Vagina (tissue), 2 donors: ENCODE data around the gene ANKS4B. TPM values are rescaled to one million over a fixed set of nuclear protein-coding genes. Genes with fewer than 3 reads are reported as not detected.

Experiments used
- DNase-seq, 2 donors: peaks; one replicate each; pipeline ENCODE4 v3.0.0-alpha.2; 2017; ENCODE audit errors: extremely low spot score in 2 of 2
- H3K27ac ChIP-seq: fragments of 200-600 bp; sonication (generic); one replicate; pipeline ENCODE4 v1.5.1; 2019
- H3K27me3 ChIP-seq: fragments of 200-600 bp; sonication (generic); one replicate; pipeline ENCODE4 v1.5.1; 2019
- H3K36me3 ChIP-seq, 2 donors: fragments of 200-600 bp; sonication (generic); one replicate each; pipeline ENCODE4 v1.5.1; 2017 to 2019
- H3K4me1 ChIP-seq: fragments of 200-600 bp; sonication (generic); one replicate; pipeline ENCODE4 v1.5.1; 2019
- H3K4me3 ChIP-seq, 2 donors: fragments of 200-600 bp; sonication (generic); 1 replicate in 1 of 2; 2 replicates in 1 of 2; pipeline ENCODE4 v1.5.1; 2016 to 2019
- H3K9me3 ChIP-seq: fragments of 200-600 bp; sonication (generic); one replicate; pipeline ENCODE4 v1.5.1; 2019
- POLR2A ChIP-seq, 2 donors: fragments of 450-650 bp; IDR thresholded peaks; one replicate each; pipeline ENCODE4 v1.6.1; 2017; ENCODE audit warnings: antibody characterized with exemption in 2 of 2, mild to moderate bottlenecking in 2 of 2, moderate library complexity in 2 of 2
- POLR2AphosphoS5 ChIP-seq, 2 donors: sonication (generic); formaldehyde crosslinking; IDR thresholded peaks; one replicate each; pipeline ENCODE4 v1.9.0; 2017; ENCODE audit warnings: antibody characterized with exemption in 2 of 2, mild to moderate bottlenecking in 2 of 2, low read depth in 1 of 2; ENCODE audit not compliant: insufficient read depth in 1 of 2
- intact Hi-C: fragments of 100-400 bp; cut with DNase I; formaldehyde crosslinking; loops from one replicate; pipeline ENCODE4 v1.15.1; 2023
- total RNA-seq: library from RNA; depleted of rRNA; stranded (reverse); fragments of >200 nt; gene quantifications from one replicate; pipeline ENCODE4 v1.2.3, GENCODE V29; 2016
- TF ChIP-seq, protein P1 (sequence below), 3 experiments: fragments of 450-650 bp in 2 of 3; fragments of 200-600 bp in 1 of 3; sonication (generic) in 1 of 3; IDR thresholded peaks; one replicate each; pipeline ENCODE4 v1.5.1; 2017 to 2019; ENCODE audit warnings: antibody characterized with exemption in 3 of 3, mild to moderate bottlenecking in 2 of 3, moderate library complexity in 2 of 3

ANKS4B gene
- total RNA-seq, 1 donor from 2014 or later = not detected

DNA sequence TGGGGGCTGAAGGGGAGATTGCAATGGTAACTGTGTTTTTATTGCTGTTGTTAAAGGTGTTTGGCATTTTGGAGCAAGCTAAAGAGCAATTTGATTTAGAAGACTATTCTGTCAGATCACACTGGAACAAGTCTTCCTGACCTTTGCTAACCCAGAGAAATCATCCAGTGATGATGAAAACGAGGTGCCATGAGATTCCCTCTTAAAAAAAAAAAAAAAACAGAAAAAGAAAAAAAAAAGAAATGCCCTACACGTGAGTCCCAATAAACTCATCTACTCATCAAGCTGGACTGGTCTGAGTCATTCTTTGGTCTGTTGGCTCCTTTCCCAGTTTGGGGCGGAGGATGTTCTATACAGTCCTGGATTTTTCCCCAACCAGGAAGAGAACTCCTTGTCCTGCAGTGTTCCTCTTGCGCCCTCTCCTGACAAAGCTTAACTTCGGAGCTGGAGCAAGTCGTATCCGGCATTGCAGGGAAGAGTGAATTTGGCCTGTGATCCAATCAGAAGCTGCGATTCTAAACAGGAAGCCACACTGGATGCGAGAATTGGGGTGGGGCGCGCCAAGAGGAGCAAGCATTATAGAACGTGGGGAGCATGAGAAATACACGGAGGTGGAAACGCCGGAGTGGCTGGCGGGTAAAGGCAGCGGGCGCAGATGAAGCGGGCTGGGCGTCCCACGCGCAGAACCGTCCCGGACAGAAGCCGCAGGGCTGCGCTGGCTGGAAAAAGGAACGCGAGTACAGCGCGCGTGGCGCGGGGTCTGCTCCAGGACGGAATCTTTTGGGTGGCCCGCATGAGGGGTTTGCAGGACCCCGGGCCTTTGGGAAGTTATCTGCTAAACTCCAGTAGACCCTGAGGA is 67.0 kb downstream of the ANKS4B start:
- intact Hi-C loops = loop anchor here (5.0 to 10.0 kb wide), 2 partner anchors 116 to 143 kb away; partner anchors contain the start of gene LDAF1
- no peaks in the 10 kb centered on the region for H3K27me3 ChIP-seq
- DNase-seq = peak in 1 of 2 donors; percentile 100
- H3K36me3 ChIP-seq = no peaks in the 10 kb centered on the region
- peak overlapping the region; percentile 94 for H3K27ac ChIP-seq
- peaks cover 20% of the 10 kb centered on the region for H3K4me1 ChIP-seq
- H3K9me3 ChIP-seq = no peaks in the 10 kb centered on the region
- TF ChIP-seq, protein P1, sequence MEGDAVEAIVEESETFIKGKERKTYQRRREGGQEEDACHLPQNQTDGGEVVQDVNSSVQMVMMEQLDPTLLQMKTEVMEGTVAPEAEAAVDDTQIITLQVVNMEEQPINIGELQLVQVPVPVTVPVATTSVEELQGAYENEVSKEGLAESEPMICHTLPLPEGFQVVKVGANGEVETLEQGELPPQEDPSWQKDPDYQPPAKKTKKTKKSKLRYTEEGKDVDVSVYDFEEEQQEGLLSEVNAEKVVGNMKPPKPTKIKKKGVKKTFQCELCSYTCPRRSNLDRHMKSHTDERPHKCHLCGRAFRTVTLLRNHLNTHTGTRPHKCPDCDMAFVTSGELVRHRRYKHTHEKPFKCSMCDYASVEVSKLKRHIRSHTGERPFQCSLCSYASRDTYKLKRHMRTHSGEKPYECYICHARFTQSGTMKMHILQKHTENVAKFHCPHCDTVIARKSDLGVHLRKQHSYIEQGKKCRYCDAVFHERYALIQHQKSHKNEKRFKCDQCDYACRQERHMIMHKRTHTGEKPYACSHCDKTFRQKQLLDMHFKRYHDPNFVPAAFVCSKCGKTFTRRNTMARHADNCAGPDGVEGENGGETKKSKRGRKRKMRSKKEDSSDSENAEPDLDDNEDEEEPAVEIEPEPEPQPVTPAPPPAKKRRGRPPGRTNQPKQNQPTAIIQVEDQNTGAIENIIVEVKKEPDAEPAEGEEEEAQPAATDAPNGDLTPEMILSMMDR (IDR thresholded peaks at IDR 0.05) = peak; percentile 57 to 75 (median 71)
- TF ChIP-seq POLR2A (IDR thresholded peaks at IDR 0.05) = peak in 1 of 2 donors; percentile 69
- peak; percentile 87 to 99 for TF ChIP-seq POLR2AphosphoS5 (IDR thresholded peaks at IDR 0.05; ENCODE audit: insufficient read depth in 1 of 2, low read depth in 1 of 2)
- peak overlapping the region; percentile 74 to 80 for H3K4me3 ChIP-seq

DNA sequence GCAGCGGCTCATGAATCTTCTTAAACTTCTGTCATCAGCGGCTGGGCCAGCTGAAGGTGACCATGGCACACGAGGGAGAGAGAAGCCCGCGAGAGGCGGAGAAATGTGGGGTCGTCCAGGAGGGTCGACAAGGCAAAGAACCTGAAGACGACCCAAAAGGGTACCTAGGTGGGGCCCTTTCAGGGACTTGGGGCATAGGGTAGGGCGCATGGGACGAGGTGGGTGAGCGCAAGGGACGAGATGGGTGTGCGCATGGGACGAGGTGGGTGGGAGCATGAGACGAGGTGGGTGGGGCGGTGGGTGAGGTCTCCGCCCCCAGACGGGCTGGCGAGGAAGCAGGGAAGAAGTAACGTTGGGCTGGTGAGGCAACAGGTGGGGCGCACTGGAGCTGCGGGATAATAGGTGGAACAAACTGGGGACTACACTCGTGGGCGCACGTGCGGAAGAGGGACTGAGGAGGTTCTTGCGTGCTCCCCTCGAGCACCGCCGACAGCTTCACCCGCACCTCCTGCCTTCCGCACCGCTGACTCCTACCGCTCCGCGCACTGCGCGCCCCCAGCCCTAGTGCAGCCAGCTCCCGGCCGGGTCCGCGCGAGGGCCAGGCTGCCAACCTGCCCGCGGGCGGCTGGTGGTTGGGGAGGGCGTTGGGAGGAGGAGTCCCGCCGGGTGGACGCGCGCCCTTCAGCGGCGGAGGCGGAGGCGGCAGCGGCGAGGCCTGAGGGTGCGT is 67.8 kb downstream of the ANKS4B start:
- Histone ChIP-seq H3K36me3 (no peaks in the 10 kb centered on the region), H3K27me3 (no peaks in the 10 kb centered on the region), H3K9me3 (no peaks in the 10 kb centered on the region), H3K4me3 (peak overlapping the region; percentile 74 to 80), H3K27ac (peak overlapping the region; percentile 94), H3K4me1 (peaks cover 20% of the 10 kb centered on the region)
- TF ChIP-seq POLR2A (IDR thresholded peaks at IDR 0.05) (peak in 1 of 2 donors; percentile 33), POLR2AphosphoS5 (IDR thresholded peaks at IDR 0.05; ENCODE audit: insufficient read depth in 1 of 2, low read depth in 1 of 2) (peak in 1 of 2 donors; percentile 85)
- TF ChIP-seq, protein P1 (IDR thresholded peaks at IDR 0.05) = peak in 1 of 3 experiments; percentile 12
- peak in 1 of 2 donors; percentile 94 for DNase-seq
- intact Hi-C loops = loop anchor here (5.0 to 10.0 kb wide), 2 partner anchors 117 to 144 kb away; partner anchors contain the start of gene LDAF1

DNA sequence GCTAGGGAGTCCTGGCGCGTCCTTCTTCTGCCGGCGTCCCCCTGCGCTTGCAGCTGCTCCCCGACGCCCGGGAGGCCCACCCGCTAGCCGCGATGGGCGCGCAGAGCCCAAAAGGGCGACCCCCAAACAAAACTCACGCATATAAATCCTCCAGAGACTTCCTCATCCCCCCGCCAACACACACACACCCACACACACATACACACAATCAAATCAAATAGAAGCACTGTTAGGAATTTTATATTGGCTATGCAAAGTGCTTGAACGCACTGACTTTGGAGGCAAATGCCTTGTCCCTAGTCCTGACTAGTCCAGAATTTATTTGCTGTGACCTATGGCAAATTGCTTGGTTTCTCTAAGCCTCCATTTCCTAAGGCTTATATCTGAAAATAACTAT is 68.4 kb downstream of the ANKS4B start:
- Histone ChIP-seq H3K36me3 (no peaks in the 10 kb centered on the region), H3K27me3 (no peaks in the 10 kb centered on the region), H3K9me3 (no peaks in the 10 kb centered on the region), H3K4me3 (peak overlapping the region; percentile 74 to 80), H3K4me1 (peaks cover 20% of the 10 kb centered on the region), H3K27ac (peak overlapping the region; percentile 94)
- TF ChIP-seq POLR2AphosphoS5 (IDR thresholded peaks at IDR 0.05; ENCODE audit: insufficient read depth in 1 of 2, low read depth in 1 of 2) = no peak
- TF ChIP-seq, protein P1 (IDR thresholded peaks at IDR 0.05) = no peak
- TF ChIP-seq POLR2A (IDR thresholded peaks at IDR 0.05) = no peak
- DNase-seq = no peak
- intact Hi-C loops = loop anchor here (5.0 to 10.0 kb wide), 2 partner anchors 117 to 145 kb away; partner anchors contain the start of gene LDAF1

DNA sequence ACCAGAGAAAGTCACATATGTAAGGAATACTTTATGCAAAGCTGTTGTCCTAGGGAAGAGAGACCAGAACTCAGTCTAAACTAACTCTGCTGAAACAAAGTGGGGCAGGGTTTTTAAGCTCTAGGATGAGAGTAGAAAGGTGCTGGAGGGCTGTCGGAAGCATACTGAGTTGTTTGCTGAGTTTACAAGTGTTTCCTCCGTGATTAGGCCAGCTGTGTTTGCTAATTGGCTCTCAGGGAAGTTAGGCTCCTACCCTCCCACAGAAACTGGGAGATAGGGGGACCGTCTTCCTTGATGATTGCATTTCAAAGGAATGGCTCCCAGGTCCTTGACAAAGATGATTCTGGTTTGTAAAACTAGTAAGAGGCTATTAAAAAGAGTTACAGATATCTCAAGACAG is 69.0 kb downstream of the ANKS4B start:
- Histone ChIP-seq H3K36me3 (no peaks in the 10 kb centered on the region), H3K9me3 (no peaks in the 10 kb centered on the region), H3K4me3 (peak overlapping the region in 1 of 2 donors; percentile 74), H3K27ac (peak overlapping the region; percentile 94), H3K4me1 (peaks cover 20% of the 10 kb centered on the region), H3K27me3 (no peaks in the 10 kb centered on the region)
- DNase-seq = no peak
- intact Hi-C loops = loop anchor here (5.0 to 10.0 kb wide), 2 partner anchors 118 to 145 kb away; partner anchors contain the start of gene LDAF1
- TF ChIP-seq POLR2A (IDR thresholded peaks at IDR 0.05) (no peak), POLR2AphosphoS5 (IDR thresholded peaks at IDR 0.05; ENCODE audit: insufficient read depth in 1 of 2, low read depth in 1 of 2) (no peak)
- TF ChIP-seq, protein P1 (IDR thresholded peaks at IDR 0.05) = no peak
